ENCODE results near the gene SMYD3. TPM values are rescaled to one million over a fixed set of nuclear protein-coding genes. Genes with fewer than 3 reads are reported as not detected.

Gene SMYD3
- total and polyA plus RNA-seq, 2 experiments from 2014 or later: 30.8 to 68.5 TPM

- H3K27ac ChIP-seq: no peak overlapping the region
- H4K20me1 ChIP-seq (ENCODE audit: insufficient read depth, poor library complexity, severe bottlenecking): no peaks in the 10 kb centered on the region
- no peak overlapping the region for H3K4me2 ChIP-seq
- no peaks in the 10 kb centered on the region for H3K36me3 ChIP-seq (replicated peaks; ENCODE audit: insufficient read depth, low read depth)
- H3K9me2 ChIP-seq (replicated peaks; ENCODE audit: insufficient read depth): no peaks in the 10 kb centered on the region
- H3K4me1 ChIP-seq (ENCODE audit: insufficient read depth): no peaks in the 10 kb centered on the region
- H3K27me3 ChIP-seq: no peaks in the 10 kb centered on the region
- DNase-seq (ENCODE audit: low spot score): no peak
- H2AFZ ChIP-seq: no peak overlapping the region
- no peaks in the 10 kb centered on the region for H3K9me3 ChIP-seq (ENCODE audit: low read depth)
- TF ChIP-seq EZH2phosphoT487 (IDR thresholded peaks at IDR 0.05; ENCODE audit: low read depth, severe bottlenecking, unreplicated experiment) (no peak), EZH2 (IDR thresholded peaks at IDR 0.05; ENCODE audit: borderline replicate concordance) (no peak), CTCF (IDR thresholded peaks at IDR 0.05; ENCODE audit: poor library complexity) (no peak)
- H3K4me3 ChIP-seq: no peak overlapping the region
- H3K79me2 ChIP-seq: no peaks in the 10 kb centered on the region
Observed at GRCh38 chr1:246383791-246384190, 123.3 kb downstream of the SMYD3 start.

GRCh38 chr1:246383239-246383589 is 123.9 kb downstream of the SMYD3 start:
- H3K27me3 ChIP-seq: no peaks in the 10 kb centered on the region
- H3K4me1 ChIP-seq (ENCODE audit: insufficient read depth): no peaks in the 10 kb centered on the region
- no peaks in the 10 kb centered on the region for H3K79me2 ChIP-seq
- H3K9me3 ChIP-seq (ENCODE audit: low read depth): no peaks in the 10 kb centered on the region
- no peak overlapping the region for H3K27ac ChIP-seq
- no peak overlapping the region for H3K4me3 ChIP-seq
- 82% methylated on average over 1 of the region's 1 CpG for WGBS (ENCODE audit: low lambda C conversion rate, missing lambda C conversion rate)
- H4K20me1 ChIP-seq (ENCODE audit: insufficient read depth, poor library complexity, severe bottlenecking): no peaks in the 10 kb centered on the region
- no peak for DNase-seq (ENCODE audit: low spot score)
- no peaks in the 10 kb centered on the region for H3K36me3 ChIP-seq (replicated peaks; ENCODE audit: insufficient read depth, low read depth)
- no peak overlapping the region for H3K4me2 ChIP-seq
- no peak for TF ChIP-seq EZH2 (IDR thresholded peaks at IDR 0.05; ENCODE audit: borderline replicate concordance)
- TF ChIP-seq EZH2phosphoT487 (IDR thresholded peaks at IDR 0.05; ENCODE audit: low read depth, severe bottlenecking, unreplicated experiment): no peak
- TF ChIP-seq CTCF (IDR thresholded peaks at IDR 0.05; ENCODE audit: poor library complexity): no peak
- no peaks in the 10 kb centered on the region for H3K9me2 ChIP-seq (replicated peaks; ENCODE audit: insufficient read depth)
- no peak overlapping the region for H2AFZ ChIP-seq

- DNase-seq (ENCODE audit: low spot score): no peak
- 93% methylated on average over 3 of the region's 3 CpGs for WGBS (ENCODE audit: low lambda C conversion rate, missing lambda C conversion rate)
- Histone ChIP-seq H3K36me3 (replicated peaks; ENCODE audit: insufficient read depth, low read depth) (no peaks in the 10 kb centered on the region), H3K4me1 (ENCODE audit: insufficient read depth) (no peaks in the 10 kb centered on the region), H2AFZ (no peak overlapping the region), H3K4me3 (no peak overlapping the region), H3K27ac (no peak overlapping the region), H3K27me3 (no peaks in the 10 kb centered on the region), H4K20me1 (ENCODE audit: insufficient read depth, poor library complexity, severe bottlenecking) (no peaks in the 10 kb centered on the region), H3K9me3 (ENCODE audit: low read depth) (no peaks in the 10 kb centered on the region), H3K79me2 (no peaks in the 10 kb centered on the region), H3K9me2 (replicated peaks; ENCODE audit: insufficient read depth) (no peaks in the 10 kb centered on the region), H3K4me2 (no peak overlapping the region)
- TF ChIP-seq EZH2phosphoT487 (IDR thresholded peaks at IDR 0.05; ENCODE audit: low read depth, severe bottlenecking, unreplicated experiment) (no peak), CTCF (IDR thresholded peaks at IDR 0.05; ENCODE audit: poor library complexity) (no peak), EZH2 (IDR thresholded peaks at IDR 0.05; ENCODE audit: borderline replicate concordance) (no peak)
Observed at GRCh38 chr1:246382589-246383238, 124.4 kb downstream of the SMYD3 start.

- H3K36me3 ChIP-seq (replicated peaks; ENCODE audit: insufficient read depth, low read depth): no peaks in the 10 kb centered on the region
- no peaks in the 10 kb centered on the region for H3K79me2 ChIP-seq
- no peaks in the 10 kb centered on the region for H4K20me1 ChIP-seq (ENCODE audit: insufficient read depth, poor library complexity, severe bottlenecking)
- no peak overlapping the region for H3K4me3 ChIP-seq
- H3K27ac ChIP-seq: no peak overlapping the region
- 94% methylated on average over 5 of the region's 5 CpGs for WGBS (ENCODE audit: low lambda C conversion rate, missing lambda C conversion rate)
- no peak overlapping the region for H2AFZ ChIP-seq
- H3K9me3 ChIP-seq (ENCODE audit: low read depth): no peaks in the 10 kb centered on the region
- no peak overlapping the region for H3K4me2 ChIP-seq
- H3K4me1 ChIP-seq (ENCODE audit: insufficient read depth): no peaks in the 10 kb centered on the region
- H3K9me2 ChIP-seq (replicated peaks; ENCODE audit: insufficient read depth): no peaks in the 10 kb centered on the region
- H3K27me3 ChIP-seq: no peaks in the 10 kb centered on the region
- DNase-seq (ENCODE audit: low spot score): no peak
- no peak for TF ChIP-seq EZH2 (IDR thresholded peaks at IDR 0.05; ENCODE audit: borderline replicate concordance)
- TF ChIP-seq EZH2phosphoT487 (IDR thresholded peaks at IDR 0.05; ENCODE audit: low read depth, severe bottlenecking, unreplicated experiment): no peak
- no peak for TF ChIP-seq CTCF (IDR thresholded peaks at IDR 0.05; ENCODE audit: poor library complexity)
Observed at GRCh38 chr1:246381452-246381851, 125.6 kb downstream of the SMYD3 start.

Data from hepatocyte (in vitro differentiated cells).